ENCODE measurements around the gene ANXA9.

DNA sequence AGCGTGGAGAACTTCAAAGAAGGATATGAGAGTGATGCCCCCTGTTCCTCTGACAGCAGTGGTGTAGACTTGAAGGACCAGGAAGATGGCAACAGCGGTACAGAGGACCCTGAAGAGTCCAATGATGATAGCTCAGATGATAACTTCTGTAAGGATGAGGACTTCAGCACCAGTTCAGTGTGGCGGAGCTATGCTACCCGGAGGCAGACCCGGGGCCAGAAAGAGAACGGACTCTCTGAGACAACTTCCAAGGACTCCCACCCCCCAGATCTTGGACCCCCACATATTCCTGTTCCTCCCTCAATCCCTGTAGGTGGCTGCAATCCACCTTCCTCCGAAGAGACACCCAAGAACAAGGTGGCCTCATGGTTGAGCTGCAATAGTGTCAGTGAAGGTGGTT lies 21.4 kb upstream of the ANXA9 start:
- TF ChIP-seq, protein P1, sequence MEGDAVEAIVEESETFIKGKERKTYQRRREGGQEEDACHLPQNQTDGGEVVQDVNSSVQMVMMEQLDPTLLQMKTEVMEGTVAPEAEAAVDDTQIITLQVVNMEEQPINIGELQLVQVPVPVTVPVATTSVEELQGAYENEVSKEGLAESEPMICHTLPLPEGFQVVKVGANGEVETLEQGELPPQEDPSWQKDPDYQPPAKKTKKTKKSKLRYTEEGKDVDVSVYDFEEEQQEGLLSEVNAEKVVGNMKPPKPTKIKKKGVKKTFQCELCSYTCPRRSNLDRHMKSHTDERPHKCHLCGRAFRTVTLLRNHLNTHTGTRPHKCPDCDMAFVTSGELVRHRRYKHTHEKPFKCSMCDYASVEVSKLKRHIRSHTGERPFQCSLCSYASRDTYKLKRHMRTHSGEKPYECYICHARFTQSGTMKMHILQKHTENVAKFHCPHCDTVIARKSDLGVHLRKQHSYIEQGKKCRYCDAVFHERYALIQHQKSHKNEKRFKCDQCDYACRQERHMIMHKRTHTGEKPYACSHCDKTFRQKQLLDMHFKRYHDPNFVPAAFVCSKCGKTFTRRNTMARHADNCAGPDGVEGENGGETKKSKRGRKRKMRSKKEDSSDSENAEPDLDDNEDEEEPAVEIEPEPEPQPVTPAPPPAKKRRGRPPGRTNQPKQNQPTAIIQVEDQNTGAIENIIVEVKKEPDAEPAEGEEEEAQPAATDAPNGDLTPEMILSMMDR (conservative IDR thresholded peaks at IDR 0.05; ENCODE audit: low read depth, low read length): no peak
- TF ChIP-seq BHLHE40 (IDR thresholded peaks at IDR 0.05; ENCODE audit: low read depth, low read length): no peak
- TF ChIP-seq RCOR1 (IDR thresholded peaks at IDR 0.05; ENCODE audit: insufficient replicate concordance, low read length): no peak

Data from IMR-90 (cell line).